HepG2 (cell line): ENCODE results near the gene ZFP1. TPM values are rescaled to one million over a fixed set of nuclear protein-coding genes. Genes with fewer than 3 reads are reported as not detected.

ENCODE experiments used
- CERS6 ChIP-seq: sonication (generic); formaldehyde crosslinking; IDR thresholded peaks from 2 replicates; pipeline ENCODE4 v1.5.0; 2020; ENCODE audit warnings: missing genetic modification reagents
- FOXO4 ChIP-seq: sonication (generic); formaldehyde crosslinking; conservative IDR thresholded peaks from 2 replicates; pipeline ENCODE4 v1.8.1; 2023; ENCODE audit warnings: missing genetic modification reagents
- ISL2 ChIP-seq: sonication (generic); formaldehyde crosslinking; IDR thresholded peaks from 2 replicates; pipeline ENCODE4 v1.5.0; 2020; ENCODE audit warnings: missing genetic modification reagents
- NFE2L2 ChIP-seq: fragments of 150-350 bp; IDR thresholded peaks from 2 replicates; pipeline ENCODE4 v1.6.1; 2014; ENCODE audit warnings: low read length
- SETDB1 ChIP-seq: sonication (generic); formaldehyde crosslinking; IDR thresholded peaks from 2 replicates; pipeline ENCODE4 v1.5.1; 2020; ENCODE audit warnings: missing genetic modification reagents, mild to moderate bottlenecking, borderline replicate concordance
- THYN1 ChIP-seq: sonication (generic); formaldehyde crosslinking; IDR thresholded peaks from 2 replicates; pipeline ENCODE4 v1.8.1; 2023; ENCODE audit warnings: low read depth, mild to moderate bottlenecking, moderate library complexity, missing genetic modification reagents, borderline replicate concordance
- ZNF180 ChIP-seq: sonication (generic); formaldehyde crosslinking; IDR thresholded peaks from 2 replicates; pipeline ENCODE4 v1.4.0; 2020; ENCODE audit warnings: low read depth, missing genetic modification reagents, borderline replicate concordance
- ZNF670 ChIP-seq: sonication (generic); formaldehyde crosslinking; IDR thresholded peaks from 2 replicates; pipeline ENCODE4 v1.8.0; 2022; ENCODE audit warnings: mild to moderate bottlenecking, missing genetic modification reagents, borderline replicate concordance
- ZNF687 ChIP-seq: sonication (generic); formaldehyde crosslinking; IDR thresholded peaks from 2 replicates; pipeline ENCODE4 v1.5.1; 2020; ENCODE audit warnings: mild to moderate bottlenecking, missing genetic modification reagents, moderate library complexity
- polyA plus RNA-seq, 8 experiments: library from polyadenylated mRNA; depleted of rRNA in 3 of 8; stranded (reverse) in 7 of 8; unstranded in 1 of 8; fragments of >200 nt; fragmentation: Illumina TruSeq in 4 of 8; extraction: Trizol in 4 of 8; gene quantifications; 2 replicates each; pipeline versions ENCODE4 v1.2.1 to v1.2.3, GENCODE V29; 2011 to 2016; ENCODE audit warnings: low read depth in 4 of 8, missing spikeins in 1 of 8, mixed read lengths in 1 of 8; ENCODE audit not compliant: insufficient read depth in 1 of 8
- total RNA-seq, 5 experiments: library from RNA; depleted of rRNA; stranded (reverse); fragments of >200 nt; fragmentation: Illumina TruSeq; extraction: Trizol; gene quantifications; 2 replicates each; pipeline ENCODE4 v1.2.3, GENCODE V29; 2016; ENCODE audit warnings: low read depth in 1 of 5
- TF ChIP-seq, protein P1 (sequence below): sonication (generic); formaldehyde crosslinking; IDR thresholded peaks from 2 replicates; pipeline ENCODE4 v1.5.0; 2020; ENCODE audit warnings: mild to moderate bottlenecking, missing genetic modification reagents
- TF ChIP-seq, protein P2 (sequence below): sonication (generic); formaldehyde crosslinking; IDR thresholded peaks from 2 replicates; pipeline ENCODE4 v1.4.0; 2020; ENCODE audit warnings: missing genetic modification reagents, mild to moderate bottlenecking, borderline replicate concordance

Gene ZFP1
- total and polyA plus RNA-seq, 2 of the 13 experiments (the other 11 are each of a cell fraction or from before 2014, with no cell fraction given), result 8.3 to 14.0 TPM

- TF ChIP-seq, protein P1, sequence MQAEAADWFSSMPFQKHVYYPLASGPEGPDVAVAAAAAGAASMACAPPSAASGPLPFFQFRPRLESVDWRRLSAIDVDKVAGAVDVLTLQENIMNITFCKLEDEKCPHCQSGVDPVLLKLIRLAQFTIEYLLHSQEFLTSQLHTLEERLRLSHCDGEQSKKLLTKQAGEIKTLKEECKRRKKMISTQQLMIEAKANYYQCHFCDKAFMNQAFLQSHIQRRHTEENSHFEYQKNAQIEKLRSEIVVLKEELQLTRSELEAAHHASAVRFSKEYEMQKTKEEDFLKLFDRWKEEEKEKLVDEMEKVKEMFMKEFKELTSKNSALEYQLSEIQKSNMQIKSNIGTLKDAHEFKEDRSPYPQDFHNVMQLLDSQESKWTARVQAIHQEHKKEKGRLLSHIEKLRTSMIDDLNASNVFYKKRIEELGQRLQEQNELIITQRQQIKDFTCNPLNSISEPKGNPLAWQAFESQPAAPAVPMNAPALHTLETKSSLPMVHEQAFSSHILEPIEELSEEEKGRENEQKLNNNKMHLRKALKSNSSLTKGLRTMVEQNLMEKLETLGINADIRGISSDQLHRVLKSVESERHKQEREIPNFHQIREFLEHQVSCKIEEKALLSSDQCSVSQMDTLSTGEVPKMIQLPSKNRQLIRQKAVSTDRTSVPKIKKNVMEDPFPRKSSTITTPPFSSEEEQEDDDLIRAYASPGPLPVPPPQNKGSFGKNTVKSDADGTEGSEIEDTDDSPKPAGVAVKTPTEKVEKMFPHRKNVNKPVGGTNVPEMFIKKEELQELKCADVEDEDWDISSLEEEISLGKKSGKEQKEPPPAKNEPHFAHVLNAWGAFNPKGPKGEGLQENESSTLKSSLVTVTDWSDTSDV (CRISPR knock-in tag), result no peak
- TF ChIP-seq, protein P2, sequence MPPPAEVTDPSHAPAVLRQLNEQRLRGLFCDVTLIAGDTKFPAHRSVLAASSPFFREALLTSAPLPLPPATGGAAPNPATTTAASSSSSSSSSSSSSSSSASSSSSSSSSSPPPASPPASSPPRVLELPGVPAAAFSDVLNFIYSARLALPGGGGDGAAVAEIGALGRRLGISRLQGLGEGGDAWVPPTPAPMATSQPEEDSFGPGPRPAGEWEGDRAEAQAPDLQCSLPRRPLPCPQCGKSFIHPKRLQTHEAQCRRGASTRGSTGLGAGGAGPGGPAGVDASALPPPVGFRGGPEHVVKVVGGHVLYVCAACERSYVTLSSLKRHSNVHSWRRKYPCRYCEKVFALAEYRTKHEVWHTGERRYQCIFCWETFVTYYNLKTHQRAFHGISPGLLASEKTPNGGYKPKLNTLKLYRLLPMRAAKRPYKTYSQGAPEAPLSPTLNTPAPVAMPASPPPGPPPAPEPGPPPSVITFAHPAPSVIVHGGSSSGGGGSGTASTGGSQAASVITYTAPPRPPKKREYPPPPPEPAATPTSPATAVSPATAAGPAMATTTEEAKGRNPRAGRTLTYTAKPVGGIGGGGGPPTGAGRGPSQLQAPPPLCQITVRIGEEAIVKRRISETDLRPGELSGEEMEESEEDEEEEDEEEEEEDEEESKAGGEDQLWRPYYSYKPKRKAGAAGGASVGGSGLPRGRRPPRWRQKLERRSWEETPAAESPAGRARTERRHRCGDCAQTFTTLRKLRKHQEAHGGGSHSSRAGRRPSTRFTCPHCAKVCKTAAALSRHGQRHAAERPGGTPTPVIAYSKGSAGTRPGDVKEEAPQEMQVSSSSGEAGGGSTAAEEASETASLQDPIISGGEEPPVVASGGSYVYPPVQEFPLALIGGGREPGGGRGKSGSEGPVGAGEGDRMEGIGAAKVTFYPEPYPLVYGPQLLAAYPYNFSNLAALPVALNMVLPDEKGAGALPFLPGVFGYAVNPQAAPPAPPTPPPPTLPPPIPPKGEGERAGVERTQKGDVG (CRISPR knock-in tag), result no peak
- TF ChIP-seq ZNF180 (no peak), THYN1 (CRISPR knock-in tag) (no peak), ZNF687 (CRISPR knock-in tag) (no peak), ISL2 (no peak), ZNF670 (CRISPR knock-in tag) (no peak), FOXO4 (no peak), SETDB1 (CRISPR knock-in tag) (peak; percentile 80; the same call in 1 of the 2 replicates), NFE2L2 (no peak; the same call in 1 of the 2 replicates), CERS6 (no peak)
Measured at GRCh38 chr16:75121949-75122568, 26.3 kb upstream of the ZFP1 start (continued).
